NCI-H446 treated with DMSO at 0.1 percent for 48 hours (cell line): ENCODE measurements around the gene ZSCAN10.
"Not testable (repeated sequence)": the region's sequence is repeated elsewhere in the genome, so short reads cannot be mapped to it uniquely, and the experiment has no call there.

ENCODE experiments used
- DNase-seq: peaks from one replicate; lab custom pipeline; 2025; lab: John Stamatoyannopoulos, UW

The ZSCAN10 gene

DNA sequence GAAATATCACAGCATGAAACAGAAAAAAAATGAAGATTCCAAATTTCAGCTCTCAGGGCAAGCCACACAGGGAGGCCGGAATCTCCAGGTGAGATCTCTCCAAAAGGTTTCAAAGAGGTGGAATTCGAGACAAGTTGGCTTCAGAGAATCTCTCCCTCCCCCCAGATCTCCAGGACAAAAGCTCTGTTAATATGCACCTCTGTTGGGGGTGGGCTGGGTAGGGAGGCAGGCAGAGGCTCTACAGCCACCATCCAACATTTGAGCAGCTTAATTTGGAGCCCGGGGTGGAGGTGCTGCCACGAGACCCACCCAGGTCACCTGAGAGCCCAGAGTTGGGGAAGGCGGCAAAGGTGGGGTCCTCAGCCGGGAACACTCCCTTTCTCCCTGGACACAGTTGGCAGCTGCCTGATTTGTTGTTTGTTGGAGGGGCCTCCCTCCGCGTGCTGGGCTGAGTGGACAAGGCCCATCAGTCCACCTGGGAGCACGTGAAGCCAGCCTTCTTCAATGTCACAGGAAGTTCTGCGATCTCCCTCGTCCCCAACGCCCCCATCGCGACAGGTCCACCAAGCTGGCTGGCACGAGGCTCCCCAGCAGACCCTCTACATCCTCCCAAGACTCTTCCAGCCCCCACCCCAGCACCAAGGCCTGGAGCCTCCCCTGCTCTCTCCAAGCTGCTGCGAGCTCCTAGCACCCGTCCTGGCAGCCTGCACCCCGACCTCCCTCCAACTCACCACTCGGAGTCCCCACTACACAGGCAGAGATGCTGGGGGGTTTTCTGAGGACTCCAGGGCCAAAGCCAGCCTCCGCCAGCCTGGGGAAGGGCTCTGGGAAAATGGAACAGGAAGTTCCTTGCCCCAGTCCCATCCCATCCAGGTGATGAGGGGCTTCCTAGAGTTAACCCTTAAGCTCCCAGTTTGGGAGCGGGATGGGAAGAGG is at the start of gene ZSCAN10:
ZSCAN10 (minus strand) TSS at position 836 of the 936 bp plus-strand sequence. CDS start 6,357 bp downstream, outside the sequence.
- no peak for DNase-seq

DNA sequence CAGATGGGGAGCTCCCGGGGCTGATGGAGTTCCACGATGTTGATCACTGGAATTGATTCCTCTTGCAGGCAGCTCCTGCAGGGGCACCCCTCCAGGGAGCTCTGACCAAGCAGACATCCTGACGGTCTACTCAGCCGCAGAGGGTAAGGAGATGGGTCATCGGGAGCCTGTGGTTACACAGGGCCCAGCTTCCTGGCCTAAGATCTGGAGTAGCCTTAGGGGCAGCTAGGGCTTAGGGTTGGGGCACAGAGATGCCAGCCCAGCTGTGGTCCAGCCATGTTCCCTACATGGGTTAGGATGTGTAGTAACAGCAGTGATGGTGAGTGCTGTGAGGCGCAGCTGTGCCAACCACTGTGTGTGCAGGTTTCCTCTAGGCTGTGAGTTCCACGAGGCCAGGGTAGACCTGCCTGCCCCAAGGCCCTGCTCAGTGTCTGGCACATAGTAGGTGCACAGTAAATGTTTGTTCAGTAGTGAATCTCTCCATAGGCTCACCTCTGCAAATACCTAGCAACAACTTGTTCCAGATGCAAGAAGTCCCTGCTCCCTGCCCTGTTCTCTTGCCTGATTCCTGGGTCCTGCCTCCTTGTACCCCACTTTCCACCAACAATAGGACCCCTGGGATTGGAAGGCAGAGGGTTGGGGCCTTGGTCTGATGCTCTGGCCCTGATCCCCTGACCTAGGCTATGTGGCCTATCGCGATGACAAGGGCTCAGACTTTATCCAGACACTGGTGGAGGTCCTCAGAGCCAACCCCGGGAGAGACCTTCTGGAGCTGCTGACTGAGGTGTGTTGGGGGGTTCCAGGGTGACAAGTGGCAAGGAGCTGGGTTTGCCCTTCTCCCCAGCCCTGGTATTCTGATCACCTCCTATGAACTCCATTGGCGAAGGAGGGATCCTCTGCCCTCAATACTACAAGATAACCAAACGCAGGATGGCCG is 49.4 kb upstream of the ZSCAN10 start:
- DNase-seq = no peak

DNA sequence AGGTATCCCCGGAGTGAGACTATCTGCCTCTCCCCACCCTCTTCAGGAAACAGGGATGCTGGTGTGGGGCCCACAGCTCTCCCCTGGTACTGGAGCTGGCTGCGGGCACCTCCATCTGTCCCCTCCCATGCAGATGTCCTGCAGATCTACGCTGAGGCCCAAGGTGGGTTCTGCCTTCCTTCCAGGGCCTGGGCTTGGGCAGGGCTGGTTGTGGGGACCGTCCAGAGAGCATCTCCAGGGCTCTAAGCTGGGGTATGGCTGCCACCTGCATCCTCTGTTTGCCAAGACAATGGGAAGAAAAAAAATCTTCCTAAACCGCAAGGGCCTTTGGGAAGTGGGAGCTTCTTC is 48.6 kb upstream of the ZSCAN10 start:
- no peak for DNase-seq

DNA sequence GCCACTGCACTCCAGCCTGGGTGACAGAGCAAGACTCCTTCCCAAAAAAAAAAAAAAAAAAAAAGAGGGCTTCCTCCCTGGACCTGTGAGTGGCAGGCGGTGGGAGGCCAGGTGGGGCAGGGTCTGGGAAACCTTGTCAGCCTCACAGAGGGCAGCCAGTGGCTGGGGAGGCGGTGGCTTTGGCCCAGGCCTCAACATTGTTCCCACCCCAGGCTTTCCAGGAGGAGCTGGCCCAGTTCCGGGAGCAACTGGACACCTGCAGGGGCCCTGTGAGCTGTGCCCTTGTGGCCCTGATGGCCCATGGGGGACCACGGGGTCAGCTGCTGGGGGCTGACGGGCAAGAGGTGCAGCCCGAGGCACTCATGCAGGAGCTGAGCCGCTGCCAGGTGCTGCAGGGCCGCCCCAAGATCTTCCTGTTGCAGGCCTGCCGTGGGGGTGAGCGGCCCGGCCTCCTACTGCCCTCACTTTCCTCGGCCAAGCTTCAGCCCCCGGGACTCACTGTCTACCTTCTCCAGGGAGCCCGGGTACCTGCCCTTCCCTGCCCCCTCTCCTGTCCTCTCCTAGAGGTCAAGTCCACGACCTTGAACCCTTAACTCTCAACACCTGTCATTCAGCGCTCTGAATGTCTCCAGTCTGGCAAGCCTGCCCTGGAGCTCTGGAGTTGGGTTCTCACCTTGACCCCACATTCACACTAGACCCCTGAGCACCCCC is 48.1 kb upstream of the ZSCAN10 start:
- DNase-seq = no peak

DNA sequence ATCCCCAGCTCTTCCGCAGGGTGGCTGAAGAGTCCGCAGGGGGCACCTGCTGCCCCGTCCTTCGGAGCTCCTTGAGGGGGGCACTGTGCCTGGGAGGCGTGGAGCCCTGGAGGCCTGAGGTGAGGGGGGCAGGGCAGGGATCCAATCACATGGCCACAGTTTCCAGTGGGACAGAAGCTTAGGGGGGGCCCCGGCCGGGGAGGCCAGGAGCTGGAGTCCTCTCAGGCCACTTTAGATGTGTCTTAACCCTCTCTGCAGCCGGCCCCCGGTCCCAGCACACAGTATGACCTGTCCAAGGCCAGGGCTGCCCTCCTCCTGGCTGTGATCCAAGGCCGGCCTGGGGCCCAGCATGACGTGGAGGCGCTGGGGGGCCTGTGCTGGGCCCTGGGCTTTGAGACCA is 46.6 kb upstream of the ZSCAN10 start:
- DNase-seq = no peak

DNA sequence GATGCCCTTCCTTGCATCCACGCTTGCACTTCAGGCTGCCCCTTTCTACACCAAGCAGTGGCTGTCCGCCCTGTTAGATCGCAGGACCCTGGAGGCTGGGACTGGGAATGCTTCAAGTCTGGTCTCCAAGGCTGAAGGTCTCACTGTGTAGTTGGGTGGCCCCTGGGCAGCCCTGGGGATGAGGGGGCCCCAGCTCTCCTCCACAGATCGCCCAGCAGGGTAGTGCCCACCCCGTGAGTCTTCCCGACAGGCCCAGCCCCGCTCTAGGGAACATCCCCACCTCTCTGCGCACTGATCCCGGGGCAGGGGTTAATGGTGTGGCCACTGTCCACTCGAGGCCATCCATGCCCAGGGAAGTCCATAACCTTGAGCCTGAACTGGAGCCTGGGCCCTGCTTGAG is 46.1 kb upstream of the ZSCAN10 start:
- DNase-seq = no peak

DNA sequence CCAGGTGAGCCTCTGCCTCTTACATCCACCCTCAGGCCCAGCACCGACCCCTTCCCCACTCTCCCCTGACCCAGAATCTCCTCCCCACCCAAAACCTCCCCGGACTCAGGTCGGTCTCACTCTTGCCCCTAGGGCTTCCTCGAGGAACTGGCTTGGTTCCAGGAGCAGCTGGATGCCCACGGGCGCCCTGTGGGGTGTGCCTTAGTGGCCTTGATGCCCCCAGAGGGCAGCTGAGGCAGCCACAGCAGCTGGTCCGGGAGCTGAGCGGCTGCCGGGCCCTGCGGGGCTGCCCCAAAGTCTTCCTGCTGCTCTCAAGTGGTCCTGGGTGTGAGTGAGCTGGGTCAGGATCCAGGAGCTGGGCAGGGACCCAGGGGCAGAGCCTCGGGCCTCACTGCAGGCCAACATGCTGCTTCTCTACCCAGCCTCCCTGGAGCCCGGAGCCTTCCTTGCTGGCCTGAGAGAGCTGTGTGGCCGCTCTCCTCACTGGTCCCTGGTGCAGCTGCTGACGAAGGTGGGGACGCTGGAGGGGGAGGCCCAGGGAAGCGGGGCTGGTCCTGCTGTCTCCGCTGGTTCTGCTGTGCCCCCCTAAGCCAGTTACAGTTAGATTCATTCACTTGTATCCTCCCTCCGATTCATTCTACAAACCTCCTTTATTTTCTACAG is 45.4 kb upstream of the ZSCAN10 start:
- DNase-seq = no peak

DNA sequence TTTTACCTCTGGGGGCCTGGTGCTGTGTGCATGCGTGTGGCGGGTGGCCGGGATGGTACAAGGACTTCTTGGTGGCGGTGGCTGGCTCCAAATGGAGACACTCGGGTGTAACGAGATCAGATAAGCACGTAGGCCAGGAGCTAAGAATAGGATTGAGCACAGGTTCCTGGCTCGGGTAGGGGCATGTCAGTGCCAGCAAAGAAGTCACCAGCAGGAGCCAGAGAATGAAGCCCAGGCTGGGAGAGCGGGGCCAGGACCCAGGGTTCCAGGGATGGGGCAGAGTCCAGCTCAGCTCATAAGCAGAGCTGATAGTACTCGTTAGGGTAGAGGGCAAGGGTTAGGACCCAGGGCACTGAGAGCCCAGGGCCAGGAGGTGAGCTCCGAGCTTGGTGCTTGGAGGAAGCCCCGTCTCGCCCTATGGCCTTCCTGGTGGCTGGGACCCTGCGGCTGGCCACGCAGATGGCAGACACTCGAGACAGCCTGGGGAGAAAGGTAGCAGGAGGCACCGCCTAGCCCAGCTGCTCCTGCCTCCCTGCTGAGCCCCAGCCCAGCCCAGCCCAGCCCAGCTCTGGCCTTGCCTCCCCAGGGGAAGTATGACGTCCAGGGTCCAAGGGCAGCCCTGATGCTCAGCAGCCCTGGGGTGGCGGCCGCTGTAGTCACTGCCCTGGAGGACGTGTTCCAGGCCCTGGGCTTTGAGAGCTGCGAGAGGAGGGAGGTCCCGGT is 44.7 kb upstream of the ZSCAN10 start:
- no peak for DNase-seq

DNA sequence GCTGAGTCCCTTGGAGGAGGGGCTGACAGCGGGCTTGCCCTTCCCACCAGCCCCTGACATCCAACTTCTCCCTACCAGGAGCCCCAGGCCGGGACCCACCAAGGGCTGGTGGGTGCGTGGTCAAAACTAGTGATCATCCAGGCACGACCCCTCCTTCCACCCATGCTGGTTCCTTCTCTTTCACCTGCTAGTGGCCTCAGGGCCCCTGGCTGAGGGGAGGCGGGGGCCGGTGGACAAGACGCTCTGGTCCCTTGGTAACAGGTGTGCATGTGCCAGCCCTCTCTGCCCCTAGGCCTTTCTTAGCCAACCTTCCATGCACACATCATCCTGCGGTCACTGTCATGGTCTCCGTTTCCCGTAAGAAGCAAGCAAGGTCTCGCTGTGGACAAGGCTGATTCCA is 44.1 kb upstream of the ZSCAN10 start:
- no peak for DNase-seq

DNA sequence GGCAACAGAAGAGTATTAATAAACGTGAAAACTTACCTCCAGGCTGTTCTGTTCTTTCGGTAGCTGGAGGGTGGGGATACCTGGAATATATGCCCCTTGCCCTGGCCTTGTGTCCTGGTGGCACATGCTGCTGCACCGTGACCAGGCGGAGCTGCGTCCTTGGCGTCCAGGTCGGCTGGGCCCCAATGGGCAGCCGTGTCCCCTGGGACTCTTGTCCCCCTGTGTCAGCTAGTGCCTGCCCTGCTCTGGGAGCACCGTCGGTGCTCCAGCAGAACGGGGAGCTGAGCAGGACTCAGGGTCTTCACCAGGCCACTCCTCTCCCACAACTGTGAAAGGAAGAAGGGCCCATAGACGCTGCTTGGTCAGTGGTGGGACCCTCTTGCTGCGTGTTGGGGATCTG is 43.7 kb upstream of the ZSCAN10 start:
- DNase-seq = no peak

DNA sequence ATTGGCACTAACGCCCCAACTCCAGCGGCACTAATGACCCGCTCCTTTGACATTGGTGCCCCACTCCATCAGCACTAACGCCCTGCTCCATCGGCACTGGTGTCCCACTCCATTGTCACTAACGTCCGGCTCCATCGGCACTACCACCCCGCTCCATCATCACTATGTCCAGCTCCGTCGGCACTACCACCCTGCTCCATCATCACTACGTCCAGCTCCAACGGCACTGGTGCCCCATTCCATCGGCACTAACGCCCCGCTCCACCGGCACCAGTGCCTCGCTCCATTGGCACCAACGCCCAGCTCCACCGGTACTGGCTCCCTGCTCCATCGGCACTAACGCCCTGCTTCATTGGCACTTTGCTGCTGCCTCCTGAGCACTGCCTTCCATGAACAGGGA is 43.2 kb upstream of the ZSCAN10 start:
- no peak for DNase-seq

DNA sequence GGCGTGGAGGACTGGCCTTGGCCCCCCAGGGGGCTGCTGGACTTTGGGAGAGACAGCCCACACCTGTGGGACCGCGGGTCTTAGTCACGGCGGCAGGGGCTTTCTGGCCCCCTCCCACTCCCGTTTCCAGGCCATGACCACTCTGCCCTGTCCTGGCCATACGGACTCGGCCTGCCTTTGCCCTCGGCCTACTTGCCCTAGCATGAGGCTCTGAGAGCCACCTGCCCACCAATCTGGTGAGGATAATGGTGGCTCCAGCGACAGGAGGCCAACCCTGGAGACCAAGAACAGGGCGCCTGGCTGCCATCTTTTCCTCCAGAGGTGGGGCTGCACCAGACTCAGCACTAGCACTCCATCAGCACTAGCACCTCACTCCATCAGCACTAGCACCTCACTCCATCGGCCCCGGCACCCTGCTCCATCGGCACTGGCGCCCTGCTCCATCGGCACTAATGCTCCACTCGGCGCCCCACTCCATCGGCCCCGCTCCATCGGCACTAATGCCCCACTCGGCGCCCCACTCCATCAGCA is 42.8 kb upstream of the ZSCAN10 start:
- DNase-seq = no peak

DNA sequence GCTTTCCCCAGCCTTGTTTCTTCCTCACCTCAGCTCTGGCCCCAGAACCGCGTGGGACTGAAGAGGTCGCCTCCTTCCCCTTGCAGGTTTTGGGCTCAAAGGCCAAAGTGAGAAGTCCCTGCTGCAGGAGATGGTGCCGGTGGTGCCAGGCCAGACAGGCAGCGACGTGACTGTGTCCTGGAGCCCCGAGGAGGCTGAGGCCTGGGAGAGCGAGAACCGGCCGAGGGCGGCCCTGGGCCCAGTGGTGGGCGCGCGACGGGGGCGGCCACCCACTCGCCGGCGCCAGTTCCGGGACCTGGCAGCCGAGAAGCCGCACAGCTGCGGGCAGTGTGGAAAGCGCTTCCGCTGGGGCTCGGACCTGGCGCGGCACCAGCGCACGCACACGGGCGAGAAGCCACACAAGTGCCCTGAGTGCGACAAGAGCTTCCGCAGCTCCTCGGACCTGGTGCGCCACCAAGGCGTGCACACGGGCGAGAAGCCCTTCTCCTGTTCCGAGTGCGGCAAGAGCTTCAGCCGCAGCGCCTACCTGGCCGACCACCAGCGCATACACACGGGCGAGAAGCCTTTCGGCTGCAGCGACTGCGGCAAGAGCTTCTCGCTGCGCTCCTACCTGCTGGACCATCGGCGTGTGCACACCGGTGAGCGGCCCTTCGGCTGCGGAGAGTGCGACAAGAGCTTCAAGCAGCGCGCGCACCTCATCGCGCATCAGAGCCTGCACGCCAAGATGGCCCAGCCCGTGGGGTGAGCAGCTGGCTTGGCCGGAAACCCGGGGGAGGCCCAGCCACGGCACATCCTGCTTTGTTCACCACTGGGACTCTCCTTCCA is 41.7 kb upstream of the ZSCAN10 start:
- no peak for DNase-seq

DNA sequence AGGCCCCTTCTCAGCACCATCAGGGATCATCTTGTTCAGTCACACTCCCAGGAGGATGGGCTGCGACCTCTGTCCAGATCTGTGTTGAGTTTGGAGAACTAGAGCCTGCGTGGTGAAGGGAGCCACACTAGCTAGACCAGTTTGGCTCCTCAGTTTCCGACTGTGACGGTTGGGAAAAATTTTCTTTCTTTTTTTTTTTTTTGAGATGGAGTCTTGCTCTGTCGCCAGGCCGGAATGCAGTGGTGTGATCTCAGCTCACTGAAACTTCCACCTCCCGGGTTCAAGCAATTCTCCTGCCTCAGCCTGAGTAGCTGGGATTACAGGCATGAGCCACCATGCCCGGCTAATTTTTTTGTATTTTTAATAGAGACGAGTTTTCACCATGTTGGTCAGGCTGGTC is 40.5 kb upstream of the ZSCAN10 start:
- not testable (repeated sequence) for DNase-seq

DNA sequence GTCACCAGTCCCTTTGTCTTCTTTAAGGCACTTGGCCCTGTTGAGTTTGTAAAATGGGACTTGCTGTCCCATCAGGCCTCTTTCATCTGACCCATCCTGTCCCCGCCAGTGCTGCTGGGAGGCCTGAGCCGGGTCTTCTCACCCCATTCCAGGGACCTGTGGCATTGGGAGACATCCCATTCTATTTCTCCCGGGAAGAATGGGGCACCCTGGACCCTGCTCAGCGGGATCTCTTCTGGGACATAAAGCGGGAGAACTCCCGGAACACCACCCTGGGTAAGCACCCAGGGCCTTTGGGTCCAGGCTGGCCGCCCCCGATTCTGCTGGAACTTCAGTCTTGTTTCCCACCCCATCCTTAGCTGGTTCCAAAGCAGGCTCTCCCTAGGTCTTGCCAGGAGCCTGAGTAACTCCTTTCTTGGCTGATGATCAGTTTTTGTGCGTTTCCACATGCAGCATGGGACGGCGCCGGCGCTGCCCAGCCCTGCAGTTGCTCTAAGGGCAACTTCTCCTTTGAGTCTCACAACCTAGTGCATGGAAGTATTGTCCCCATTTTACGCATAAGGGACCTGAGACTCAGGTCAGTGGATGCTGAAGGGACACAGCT is 39.8 kb upstream of the ZSCAN10 start:
- DNase-seq = no peak

DNA sequence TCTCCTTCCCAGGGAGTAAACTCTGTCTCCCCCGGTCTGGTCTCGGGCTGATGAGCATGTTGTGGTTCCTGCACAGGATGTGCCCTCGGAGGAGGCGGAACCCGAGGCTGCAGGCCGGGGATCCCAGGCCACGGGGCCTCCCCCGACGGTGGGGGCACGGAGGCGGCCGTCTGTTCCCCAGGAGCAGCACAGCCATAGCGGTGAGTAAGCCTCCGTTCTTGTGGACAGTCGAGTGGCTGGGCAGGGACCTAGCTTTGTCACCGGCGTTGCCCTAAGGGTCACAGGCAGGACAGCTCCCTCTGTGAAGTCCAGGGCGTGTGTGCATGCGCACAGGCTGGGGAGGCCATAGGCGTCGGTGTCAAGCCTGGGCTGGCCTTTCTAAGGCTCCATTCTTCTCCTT is 39.2 kb upstream of the ZSCAN10 start:
- no peak for DNase-seq

DNA sequence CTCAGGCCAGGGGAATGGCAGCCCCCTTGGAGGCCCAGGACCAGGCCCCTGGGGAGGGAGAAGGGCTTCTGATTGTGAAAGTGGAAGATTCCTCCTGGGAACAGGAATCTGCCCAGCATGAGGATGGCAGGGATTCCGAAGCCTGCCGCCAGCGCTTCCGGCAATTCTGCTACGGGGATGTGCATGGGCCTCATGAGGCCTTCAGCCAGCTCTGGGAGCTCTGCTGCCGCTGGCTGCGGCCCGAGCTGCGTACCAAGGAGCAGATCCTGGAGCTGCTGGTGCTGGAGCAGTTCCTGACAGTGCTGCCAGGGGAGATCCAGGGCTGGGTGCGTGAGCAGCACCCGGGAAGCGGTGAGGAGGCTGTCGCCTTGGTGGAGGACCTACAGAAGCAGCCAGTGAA is 38.2 kb upstream of the ZSCAN10 start:
- DNase-seq = no peak

DNA sequence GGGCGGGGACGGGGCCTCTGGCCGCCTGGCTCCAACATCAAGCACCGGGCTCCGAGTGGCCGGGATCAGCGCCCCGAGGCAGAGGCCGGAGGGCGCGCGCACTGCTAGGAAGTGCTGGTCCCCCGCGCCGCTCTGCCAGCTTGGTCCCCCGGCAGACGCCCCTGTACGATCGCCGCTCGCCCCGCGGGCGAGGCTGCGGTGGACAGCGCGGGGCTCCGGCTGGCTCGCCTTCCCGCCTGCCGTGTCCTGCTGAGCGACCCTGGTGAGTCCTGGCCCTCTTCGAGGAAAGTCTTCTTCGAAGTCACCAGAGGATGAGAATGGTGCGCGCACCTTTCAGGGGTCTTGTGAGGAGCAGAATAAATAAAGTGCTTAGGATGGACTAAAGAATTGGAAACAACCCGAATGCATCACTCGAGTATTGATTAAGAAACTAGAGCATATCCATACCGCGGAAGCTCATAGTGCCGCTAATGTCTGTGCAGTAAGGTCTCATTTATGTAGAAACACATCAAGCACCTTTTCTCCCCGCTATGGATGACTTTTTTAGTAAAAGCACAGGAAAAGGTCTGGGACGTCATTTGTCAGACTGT is 36.1 kb upstream of the ZSCAN10 start:
- DNase-seq = no peak
